HG03095 (cell line): ENCODE data around the gene CCDC148.
"Not testable (repeated sequence)": the region's sequence is repeated elsewhere in the genome, so short reads cannot be mapped to it uniquely, and the experiment has no call there.

Experiments
- ATAC-seq: cut with Tn5 transposase; IDR thresholded peaks from one replicate; pipeline ENCODE4 v1.9.1; 2021; ENCODE audit warnings: moderate library complexity; ENCODE audit not compliant: unreplicated experiment

The CCDC148 gene

GRCh38 chr2:158439062-158439461 is 17.5 kb downstream of the CCDC148 start:
- ATAC-seq, result not testable (repeated sequence)

- ATAC-seq, result not testable (repeated sequence)
Measured at GRCh38 chr2:158433716-158434115, 22.8 kb downstream of the CCDC148 start.

GRCh38 chr2:158432117-158432516 is 24.4 kb downstream of the CCDC148 start:
- no peak for ATAC-seq

- ATAC-seq, result no peak
Measured at GRCh38 chr2:158414538-158414937, 42.0 kb downstream of the CCDC148 start.

- ATAC-seq, result no peak
Measured at GRCh38 chr2:158413581-158413980, 43.0 kb downstream of the CCDC148 start.

- no peak for ATAC-seq
Measured at GRCh38 chr2:158412206-158412605, 44.3 kb downstream of the CCDC148 start.

GRCh38 chr2:158411748-158412147 is 44.8 kb downstream of the CCDC148 start:
- no peak for ATAC-seq

GRCh38 chr2:158410132-158410531 is 46.4 kb downstream of the CCDC148 start:
- ATAC-seq, result no peak

- ATAC-seq, result no peak
Measured at GRCh38 chr2:158407031-158407430, 49.5 kb downstream of the CCDC148 start.

- no peak for ATAC-seq
Measured at GRCh38 chr2:158405341-158405740, 51.2 kb downstream of the CCDC148 start.

GRCh38 chr2:158403237-158403636 is 53.3 kb downstream of the CCDC148 start:
- no peak for ATAC-seq

- no peak for ATAC-seq
Measured at GRCh38 chr2:158402665-158403064, 53.9 kb downstream of the CCDC148 start.

- ATAC-seq, result no peak
Measured at GRCh38 chr2:158395166-158395565, 61.4 kb downstream of the CCDC148 start.

- no peak for ATAC-seq
Measured at GRCh38 chr2:158394453-158394852, 62.1 kb downstream of the CCDC148 start.

- ATAC-seq, result no peak
Measured at GRCh38 chr2:158393886-158394285, 62.7 kb downstream of the CCDC148 start.

- no peak for ATAC-seq
Measured at GRCh38 chr2:158392687-158393086, 63.9 kb downstream of the CCDC148 start.

GRCh38 chr2:158391876-158392275 is 64.7 kb downstream of the CCDC148 start:
- no peak for ATAC-seq

GRCh38 chr2:158391361-158391760 is 65.2 kb downstream of the CCDC148 start:
- ATAC-seq, result no peak

GRCh38 chr2:158388159-158388558 is 68.4 kb downstream of the CCDC148 start:
- ATAC-seq, result no peak

GRCh38 chr2:158385646-158386045 is 70.9 kb downstream of the CCDC148 start:
- no peak for ATAC-seq

- ATAC-seq, result no peak
Measured at GRCh38 chr2:158381978-158382377, 74.6 kb downstream of the CCDC148 start.

- no peak for ATAC-seq
Measured at GRCh38 chr2:158381205-158381604, 75.3 kb downstream of the CCDC148 start.

- no peak for ATAC-seq
Measured at GRCh38 chr2:158380746-158381145, 75.8 kb downstream of the CCDC148 start.

- no peak for ATAC-seq
Measured at GRCh38 chr2:158378926-158379325, 77.6 kb downstream of the CCDC148 start.
